K562 (cell line): ENCODE data around the gene LAMTOR1. TPM values are rescaled to one million over a fixed set of nuclear protein-coding genes. Genes with fewer than 3 reads are reported as not detected.

ENCODE experiments used
- ATAC-seq: fragments of 200-7000 bp; cut with Tn5 transposase; 3 replicates; pipeline ENCODE4 v1.9.1; 2020; ENCODE audit warnings: moderate library complexity
- BruUV-seq: library from RNA; stranded (reverse); fragments of 400-500 nt; replicated peaks from 2 replicates; lab custom pipeline; 2021; lab: Mats Ljungman, UMichigan
- CTCF ChIA-PET: fragments of 300-600 bp; formaldehyde crosslinking; extraction: SDS; loops from one replicate; lab custom pipeline; 2021; ENCODE audit warnings: low intra/inter-chr PET ratio; lab: Yijun Ruan, JAX
- POLR2A ChIA-PET: fragments of 300-600, 350-650 bp; sonication (Branson Sonifier 250); formaldehyde crosslinking; extraction: SDS; loops from one replicate; lab custom pipeline; 2021; ENCODE audit warnings: antibody characterized with exemption, inconsistent platforms; lab: Yijun Ruan, JAX
- DNase-seq, 4 experiments: peaks; one replicate each; pipeline versions ENCODE4 v3.0.0 to v3.0.0-alpha.2; 2011 to 2018; ENCODE audit warnings: low spot score in 3 of 4, mixed read lengths in 3 of 4; ENCODE audit errors: extremely low read depth in 1 of 4
- FAIRE-seq: peaks from 2 replicates; lab custom pipeline; 2011; peaks lifted over from hg19 to GRCh38; lab: Jason Lieb, UNC
- H2AFZ ChIP-seq: 2 replicates; pipeline ENCODE4 v1.6.0; 2011; ENCODE audit warnings: low read depth, low read length, control low read depth, inconsistent platforms
- H3K27ac ChIP-seq: fragments of 200-600 bp; 3 replicates; pipeline ENCODE4 v1.8.0; 2011; ENCODE audit warnings: low read depth, mild to moderate bottlenecking, control low read depth, inconsistent platforms, low read length, moderate library complexity, mixed read lengths; ENCODE audit errors: extremely low read depth
- H3K27me3 ChIP-seq, 2 experiments: fragments of 300-600 bp in 1 of 2; 2 replicates in 1 of 2; 3 replicates in 1 of 2; pipeline versions ENCODE4 v1.6.0 to v1.8.0; 2011; ENCODE audit warnings: inconsistent platforms in 2 of 2, low read length in 2 of 2, mild to moderate bottlenecking in 1 of 2, mixed read lengths in 1 of 2, moderate library complexity in 1 of 2; ENCODE audit not compliant: control insufficient read depth in 2 of 2, insufficient read depth in 2 of 2
- H3K36me3 ChIP-seq: fragments of 300-600 bp; 3 replicates; pipeline ENCODE4 v1.8.0; 2011; ENCODE audit warnings: mild to moderate bottlenecking, low read length, inconsistent platforms; ENCODE audit not compliant: control insufficient read depth, insufficient read depth
- H3K4me1 ChIP-seq, 2 experiments: fragments of 200-600 bp in 1 of 2; replicated peaks in 1 of 2; 2 replicates in 1 of 2; 3 replicates in 1 of 2; pipeline versions ENCODE4 v1.5.1 to v1.8.0; 2011; ENCODE audit warnings: inconsistent platforms in 2 of 2, low read length in 2 of 2, mild to moderate bottlenecking in 1 of 2, mixed read lengths in 1 of 2, moderate library complexity in 1 of 2; ENCODE audit not compliant: control insufficient read depth in 2 of 2, insufficient read depth in 2 of 2
- H3K4me2 ChIP-seq: 2 replicates; pipeline ENCODE4 v1.6.1; 2011; ENCODE audit warnings: low read length, control low read depth, inconsistent platforms, mixed read lengths; ENCODE audit not compliant: insufficient read depth
- H3K4me3 ChIP-seq: fragments of 200-600 bp; sonication (generic), shearing (Covaris generic); 2 replicates; pipeline ENCODE4 v1.5.1; 2016; ENCODE audit warnings: control low read depth, inconsistent platforms
- H3K79me2 ChIP-seq: fragments of 200-600 bp; 3 replicates; pipeline ENCODE4 v1.8.0; 2011; ENCODE audit warnings: low read length, inconsistent platforms; ENCODE audit not compliant: control insufficient read depth, insufficient read depth
- H3K9ac ChIP-seq, 2 experiments: 2 replicates each; pipeline versions ENCODE4 v1.6.0 to v1.6.1; 2011; ENCODE audit warnings: low read depth in 2 of 2, low read length in 2 of 2, control low read depth in 1 of 2, inconsistent platforms in 1 of 2, mild to moderate bottlenecking in 1 of 2, mixed read lengths in 1 of 2; ENCODE audit not compliant: insufficient read depth in 1 of 2
- H3K9me1 ChIP-seq: one replicate; pipeline ENCODE4 v1.6.0; 2011; ENCODE audit warnings: inconsistent platforms, mild to moderate bottlenecking, low read length, moderate library complexity; ENCODE audit not compliant: control insufficient read depth, insufficient read depth
- H3K9me3 ChIP-seq: replicated peaks from 2 replicates; pipeline ENCODE4 v1.5.1; 2011; ENCODE audit warnings: low read depth, low read length, inconsistent platforms; ENCODE audit not compliant: control insufficient read depth, insufficient read depth
- H4K20me1 ChIP-seq: replicated peaks from 2 replicates; pipeline ENCODE4 v1.6.1; 2011; ENCODE audit warnings: low read length, inconsistent platforms, mixed read lengths; ENCODE audit not compliant: control insufficient read depth, insufficient read depth
- ADNP ChIP-seq: fragments of 200-800 bp; sonication (Bioruptor generic); IDR thresholded peaks from 2 replicates; pipeline ENCODE4 v1.6.1; 2016; ENCODE audit warnings: missing genetic modification characterization, missing compliant biosample characterization
- ARID4B ChIP-seq: sonication (generic); formaldehyde crosslinking; IDR thresholded peaks from 2 replicates; pipeline ENCODE4 v1.8.0; 2022; ENCODE audit warnings: mild to moderate bottlenecking, missing genetic modification reagents
- CC2D1A ChIP-seq: fragments of 450-650 bp; IDR thresholded peaks from 2 replicates; pipeline ENCODE4 v1.6.1; 2017; ENCODE audit warnings: mild to moderate bottlenecking
- FOXP1 ChIP-seq: sonication (generic); formaldehyde crosslinking; IDR thresholded peaks from 2 replicates; pipeline ENCODE4 v1.8.0; 2022; ENCODE audit warnings: mild to moderate bottlenecking, missing genetic modification reagents
- GTF3C2 ChIP-seq: IDR thresholded peaks from 3 replicates; pipeline ENCODE4 v1.6.1; 2011; ENCODE audit warnings: borderline replicate concordance, mild to moderate bottlenecking, moderate library complexity; ENCODE audit not compliant: insufficient read length; ENCODE audit errors: extremely low read depth
- KDM1A ChIP-seq, 2 experiments: fragments of 450-650 bp; IDR thresholded peaks; 2 replicates each; pipeline ENCODE4 v1.6.1; 2016; ENCODE audit warnings: mild to moderate bottlenecking in 2 of 2
- NFIC ChIP-seq: fragments of 450-650 bp; IDR thresholded peaks from 2 replicates; pipeline ENCODE4 v1.6.1; 2017; ENCODE audit warnings: mild to moderate bottlenecking, inconsistent platforms
- PHF21A ChIP-seq: fragments of 450-650 bp; IDR thresholded peaks from 2 replicates; pipeline ENCODE4 v1.6.1; 2017; ENCODE audit warnings: low read depth, borderline replicate concordance
- SMARCE1 ChIP-seq: fragments of 450-650 bp; IDR thresholded peaks from 2 replicates; pipeline ENCODE4 v1.7.1; 2016; ENCODE audit warnings: mild to moderate bottlenecking
- ZNF24 ChIP-seq: fragments of 450-650 bp; IDR thresholded peaks from 2 replicates; pipeline ENCODE4 v1.6.1; 2016
- ZNF778 ChIP-seq: fragments of 450-650 bp; formaldehyde crosslinking; IDR thresholded peaks from 2 replicates; pipeline ENCODE4 v1.4.0; 2020; ENCODE audit warnings: mild to moderate bottlenecking, moderate library complexity
- ZZZ3 ChIP-seq: fragments of 450-650 bp; IDR thresholded peaks from 2 replicates; pipeline ENCODE4 v1.6.1; 2016; ENCODE audit warnings: antibody characterized with exemption, mild to moderate bottlenecking, moderate library complexity
- WGBS: fragments of 100-300 bp; shearing (Covaris generic); methylation state at CpG from one replicate; pipeline ENCODE4 v1.1.6; 2016; ENCODE audit warnings: low coverage, mixed read lengths; ENCODE audit not compliant: insufficient coverage; ENCODE audit errors: missing lambda C conversion rate; 5-methylcytosine and 5-hydroxymethylcytosine counted together
- in situ Hi-C: fragments of 300-500 bp; cut with MboI; formaldehyde crosslinking; loops from 4 replicates; pipeline ENCODE4 v1.15.0; 2018; ENCODE audit warnings: inconsistent platforms, mixed read lengths
- intact Hi-C: fragments of 100-400 bp; cut with micrococcal nuclease; formaldehyde crosslinking; loops from 2 replicates; pipeline ENCODE4 v1.14.2; 2022
- polyA plus RNA-seq, 8 experiments: library from polyadenylated mRNA; depleted of rRNA in 4 of 8; stranded (reverse) in 5 of 8; unstranded in 3 of 8; fragments of >200 nt; fragmentation: Nextera tagmentation in 2 of 8; fragmentation: Illumina TruSeq in 1 of 8; extraction: Ambion mirVana in 2 of 8; extraction: Trizol in 1 of 8; gene quantifications; 2 replicates each; pipeline versions ENCODE4 v1.2.1 to v1.2.3, GENCODE V29; 2011 to 2014; ENCODE audit warnings: inconsistent platforms in 1 of 8, missing spikeins in 1 of 8
- total RNA-seq, 7 experiments: library from RNA; depleted of rRNA in 6 of 7; stranded (reverse); fragments of >200 nt in 6 of 7; fragmentation: Illumina TruSeq in 2 of 7; extraction: Trizol in 2 of 7; gene quantifications; 2 replicates each; pipeline versions ENCODE4 v1.2.1 to v1.2.3, GENCODE V29; 2011 to 2021; ENCODE audit warnings: low replicate concordance in 1 of 7

Gene LAMTOR1
- total and polyA plus RNA-seq, 9 of the 15 experiments (the other 6 are each of a cell fraction or from before 2014, with no cell fraction given): 62.6 to 104 (median 85.3) TPM

- in situ Hi-C loops (no loop called here), intact Hi-C loops (loop anchor here (2.0 kb wide), 1 partner anchor 40 kb away; no protein-coding TSS in a partner anchor)
- Histone ChIP-seq H4K20me1 (0 out of 2 replicates have a peak, but pooled peaks cover 6% of the 10 kb centered on the region), H3K27ac (peak overlapping the region; percentile 76), H2AFZ (peak overlapping the region; percentile 99), H3K27me3 (no peaks in the 10 kb centered on the region), H3K36me3 (peaks cover 3% of the 10 kb centered on the region; the same call in 2 of the 3 replicates), H3K9ac (peak overlapping the region; percentile 82 to 84), H3K9me3 (no peaks in the 10 kb centered on the region), H3K4me1 (peaks cover 6 to 11% of the 10 kb centered on the region in 2 experiments; a peak in 3 of 5 replicates), H3K9me1 (no peaks in the 10 kb centered on the region), H3K4me2 (peak overlapping the region; percentile 95), H3K4me3 (peak overlapping the region; percentile 70), H3K79me2 (peaks cover 38% of the 10 kb centered on the region)
- FAIRE-seq (no peak), DNase-seq (no peak), ATAC-seq (no peak)
- CTCF ChIA-PET: no interaction called here
- POLR2A ChIA-PET: interaction anchor here (1.3 to 2.3 kb wide), 4 partner anchors 9 to 20 kb away, joined by 5 to 15 read pairs (median 8); no protein-coding TSS in a partner anchor
- 50% methylated on average over 21 of the region's 21 CpGs for WGBS
- TF ChIP-seq SMARCE1 (peak; percentile 10; the same call in 1 of the 2 replicates), ARID4B (0 out of 2 replicates have a peak, but pooled peaks have one; percentile 61), KDM1A (IDR thresholded peaks at IDR 0.05) (peak in 1 of 2 experiments; percentile 42; a peak in 1 of 4 replicates), CC2D1A (peak; percentile 18; the same call in 1 of the 2 replicates), ZNF778 (no peak), FOXP1 (CRISPR knock-in tag) (0 out of 2 replicates have a peak, but pooled peaks have one; percentile 36), GTF3C2 (peak; percentile 48), ZNF24 (no peak), ZZZ3 (0 out of 2 replicates have a peak, but pooled peaks have one; percentile 55), NFIC (no peak; the same call in 1 of the 2 replicates), PHF21A (0 out of 2 replicates have a peak, but pooled peaks have one; percentile 9), ADNP (tag) (0 out of 2 replicates have a peak, but pooled peaks have one; percentile 24)
- BruUV-seq: TSS peak; percentile 76
These were observed 21.9 kb downstream of the LAMTOR1 start for GRCh38 chr11:72081184-72081644.
